Measurements from ENCODE around the gene RNF144A.

RNF144A gene

GRCh38 chr2:6968319-6969100 is 51.3 kb downstream of the RNF144A start:
- in situ Hi-C loops (cut with MboI; ENCODE audit: low sequenced_read_pairs) = no loop called here

DNA sequence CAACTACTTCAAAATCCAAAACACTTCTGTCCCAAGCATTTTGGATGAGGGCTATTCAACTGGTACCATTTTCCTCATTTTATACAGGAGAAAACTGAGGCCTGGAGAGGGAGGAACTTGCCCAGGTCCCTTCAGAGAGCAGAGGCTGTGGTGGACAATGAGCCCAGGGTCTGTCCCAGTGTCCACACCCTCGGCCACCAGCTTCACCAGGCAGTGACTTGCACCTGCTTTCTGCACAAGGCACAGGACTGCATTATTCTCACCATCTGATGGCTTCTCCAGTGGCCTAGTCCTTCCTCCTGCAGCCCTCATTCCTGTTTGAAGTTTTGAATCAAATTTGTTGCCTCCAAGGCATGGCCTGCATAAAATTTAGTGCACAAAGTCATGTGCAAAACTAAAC is 53.3 kb downstream of the RNF144A start:
- in situ Hi-C loops (cut with MboI; ENCODE audit: low sequenced_read_pairs) = no loop called here

DNA sequence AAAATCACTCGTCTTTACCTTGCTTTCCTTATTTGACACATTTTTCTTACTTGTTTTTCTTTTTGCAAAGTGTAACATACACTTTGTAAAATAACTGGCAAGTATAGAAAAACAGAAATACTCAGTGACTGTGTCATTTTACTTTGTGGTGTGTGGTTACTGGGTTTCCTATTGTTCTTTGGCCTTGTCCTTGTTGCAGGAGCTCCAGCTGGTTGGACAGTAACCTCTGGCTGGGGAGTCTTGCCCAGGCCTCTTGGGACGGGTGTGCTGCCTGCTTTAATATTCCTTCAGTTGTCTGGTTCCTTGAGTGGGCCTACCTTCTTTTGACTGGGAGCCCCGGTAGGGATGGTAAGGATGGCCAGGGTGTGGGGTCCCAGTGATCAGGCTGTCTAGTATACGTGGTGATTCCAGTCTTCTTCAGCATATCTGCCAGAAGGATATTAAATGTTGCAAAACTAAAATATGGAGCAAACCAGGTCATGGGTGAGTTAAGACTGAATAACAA is 53.8 kb downstream of the RNF144A start:
- in situ Hi-C loops (cut with MboI; ENCODE audit: low sequenced_read_pairs) = no loop called here

GRCh38 chr2:6971502-6971901 is 54.3 kb downstream of the RNF144A start:
- in situ Hi-C loops (cut with MboI; ENCODE audit: low sequenced_read_pairs) = no loop called here

- in situ Hi-C loops (cut with MboI; ENCODE audit: low sequenced_read_pairs) = no loop called here
Measured at GRCh38 chr2:6972067-6972710, 55.0 kb downstream of the RNF144A start.

- in situ Hi-C loops (cut with MboI; ENCODE audit: low sequenced_read_pairs) = no loop called here
Measured at GRCh38 chr2:6973895-6974545, 56.8 kb downstream of the RNF144A start.

DNA sequence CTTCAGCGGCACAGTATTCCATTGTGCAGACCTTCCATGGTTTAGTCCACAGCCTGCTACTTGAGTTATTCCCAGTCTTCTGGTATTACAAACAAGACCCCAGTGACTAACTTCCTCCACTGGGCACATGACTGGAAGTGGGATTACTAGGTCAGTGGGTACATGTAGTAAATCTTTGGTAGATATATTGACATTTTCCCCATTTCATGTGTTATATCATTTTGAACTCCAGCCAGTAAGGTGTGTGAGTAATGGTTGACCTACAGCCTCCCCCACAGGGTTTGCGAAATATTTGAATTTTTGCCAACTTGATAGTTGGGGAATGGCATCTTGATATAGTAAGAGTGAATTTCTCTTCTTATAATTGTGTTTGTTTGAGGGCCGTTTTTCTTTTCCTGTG is 58.8 kb downstream of the RNF144A start:
- in situ Hi-C loops (cut with MboI; ENCODE audit: low sequenced_read_pairs) = no loop called here

- in situ Hi-C loops (cut with MboI; ENCODE audit: low sequenced_read_pairs) = no loop called here
Measured at GRCh38 chr2:6977113-6977741, 60.0 kb downstream of the RNF144A start.

- in situ Hi-C loops (cut with MboI; ENCODE audit: low sequenced_read_pairs) = no loop called here
Measured at GRCh38 chr2:6977786-6978185, 60.6 kb downstream of the RNF144A start.

DNA sequence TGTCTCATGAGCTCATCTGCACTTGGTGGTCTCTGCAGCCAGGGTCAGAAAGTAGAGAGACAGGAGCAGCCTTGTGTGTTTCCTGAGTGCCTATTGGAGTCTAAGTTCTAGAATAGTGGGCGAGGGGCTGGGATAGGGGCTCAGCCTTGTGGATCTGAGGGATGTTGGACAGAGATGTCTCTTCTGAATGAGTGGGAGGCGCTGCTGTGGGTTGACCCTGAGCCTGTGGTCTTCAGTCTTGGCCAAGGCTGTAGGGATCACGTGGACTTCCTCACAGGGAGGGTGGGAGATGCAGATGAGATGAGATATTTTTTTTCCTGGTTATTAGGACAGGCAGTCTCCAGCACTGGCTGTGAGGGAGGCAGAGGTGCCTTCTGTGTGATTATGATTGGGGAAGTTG is 61.8 kb downstream of the RNF144A start:
- in situ Hi-C loops (cut with MboI; ENCODE audit: low sequenced_read_pairs) = no loop called here

GRCh38 chr2:6982449-6982848 is 65.2 kb downstream of the RNF144A start:
- in situ Hi-C loops (cut with MboI; ENCODE audit: low sequenced_read_pairs) = no loop called here

DNA sequence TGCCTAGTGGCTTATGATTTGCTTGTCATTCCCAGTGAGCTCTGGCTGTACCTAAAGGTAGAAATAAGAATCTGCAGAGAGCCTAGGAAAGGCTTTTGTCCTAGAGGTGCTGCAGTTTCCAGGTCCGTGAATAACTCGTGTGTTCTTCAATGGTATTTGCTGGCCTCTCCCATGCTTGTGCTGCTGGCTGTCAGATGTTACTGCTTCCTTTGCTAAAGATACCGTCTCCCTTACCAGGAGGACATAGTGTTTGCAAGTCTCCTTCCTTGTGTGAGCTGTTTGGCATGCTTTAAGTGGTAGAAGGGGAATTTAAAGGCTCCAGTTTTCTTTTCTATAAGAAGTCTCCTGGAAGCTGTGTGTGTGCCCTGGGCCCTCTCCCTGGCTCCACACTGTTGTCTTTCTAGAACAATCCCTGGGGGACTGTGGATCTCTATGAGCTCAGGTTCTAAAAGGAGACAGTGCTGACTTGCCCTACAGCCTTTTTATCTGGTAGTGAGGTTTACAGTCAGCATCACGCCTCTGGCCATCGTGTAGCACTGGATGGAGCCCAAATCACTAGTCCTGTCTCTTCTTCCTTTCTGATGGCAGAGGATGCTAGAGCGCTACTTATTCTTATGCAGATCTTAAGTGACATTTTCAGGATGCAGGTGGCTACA is 65.8 kb downstream of the RNF144A start:
- in situ Hi-C loops (cut with MboI; ENCODE audit: low sequenced_read_pairs) = no loop called here

DNA sequence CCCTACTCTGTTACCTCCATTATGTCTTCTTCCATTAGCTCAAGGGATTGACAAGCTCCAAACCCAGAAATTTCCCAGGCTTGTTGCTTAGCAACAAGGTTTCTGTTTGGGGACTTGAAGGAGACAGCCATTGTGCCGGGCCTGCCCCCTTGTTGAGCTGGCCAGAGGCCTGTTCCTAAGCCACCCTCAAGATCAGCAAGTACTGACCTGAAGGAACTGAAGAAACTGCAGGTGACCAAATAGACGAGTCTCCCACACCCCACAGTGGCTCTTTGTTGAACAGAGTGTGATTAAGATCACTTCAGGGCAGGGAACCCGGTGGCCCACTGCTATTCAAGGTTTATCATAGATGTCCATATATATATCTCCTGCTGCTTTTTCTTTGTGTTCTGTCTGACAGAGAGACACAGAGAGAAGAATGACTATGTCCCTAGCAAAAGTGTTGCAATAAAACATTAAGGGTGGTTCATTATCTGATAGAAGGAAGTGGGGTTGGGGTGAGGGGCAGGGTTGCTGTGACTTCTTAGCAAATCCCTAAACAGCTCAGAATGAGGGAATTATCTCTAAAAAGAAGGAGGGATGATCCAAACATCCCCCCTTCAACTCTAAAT is 69.2 kb downstream of the RNF144A start:
- in situ Hi-C loops (cut with MboI; ENCODE audit: low sequenced_read_pairs) = no loop called here

DNA sequence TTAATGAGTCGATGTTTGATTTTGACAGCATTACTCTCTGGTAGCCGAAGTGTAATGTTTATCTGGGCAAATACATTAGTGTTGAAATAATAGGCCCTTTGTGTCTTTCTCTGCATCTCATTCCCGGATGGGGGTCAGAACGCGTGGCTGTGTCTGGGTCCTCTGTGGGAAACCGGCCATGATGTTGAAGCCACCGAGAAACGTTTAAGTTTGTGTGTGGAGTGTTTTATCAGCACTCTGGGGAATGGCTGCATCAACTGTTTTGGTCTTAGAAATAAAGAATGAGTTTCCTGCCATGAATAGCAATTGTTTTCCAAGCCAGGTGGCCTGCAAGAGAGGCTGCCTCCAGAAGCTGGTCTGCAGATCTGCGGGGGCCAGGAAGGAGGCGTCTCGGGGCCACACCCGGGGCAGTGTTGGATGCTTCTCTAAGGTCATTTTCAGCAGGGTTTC is 69.7 kb downstream of the RNF144A start:
- in situ Hi-C loops (cut with MboI; ENCODE audit: low sequenced_read_pairs) = no loop called here

DNA sequence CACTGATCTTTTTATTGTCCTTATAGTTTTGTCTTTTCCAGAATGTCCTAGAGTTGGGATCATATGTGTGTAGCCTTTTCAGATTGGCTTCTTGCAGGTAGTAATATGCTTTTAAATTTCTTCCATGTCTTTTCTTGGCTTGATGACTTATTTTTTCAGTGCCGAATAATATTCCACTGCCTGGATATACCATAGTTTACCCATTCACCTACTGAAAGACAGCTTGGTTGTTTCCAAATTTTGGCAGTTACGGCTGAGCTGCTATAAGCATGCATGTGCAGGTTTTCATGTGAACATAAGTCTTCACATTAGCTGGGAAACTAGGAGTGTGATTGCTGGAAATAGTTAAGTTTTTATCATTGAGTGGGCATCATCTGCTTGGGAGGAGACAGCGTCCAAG is 73.7 kb downstream of the RNF144A start:
- in situ Hi-C loops (cut with MboI; ENCODE audit: low sequenced_read_pairs) = no loop called here

DNA sequence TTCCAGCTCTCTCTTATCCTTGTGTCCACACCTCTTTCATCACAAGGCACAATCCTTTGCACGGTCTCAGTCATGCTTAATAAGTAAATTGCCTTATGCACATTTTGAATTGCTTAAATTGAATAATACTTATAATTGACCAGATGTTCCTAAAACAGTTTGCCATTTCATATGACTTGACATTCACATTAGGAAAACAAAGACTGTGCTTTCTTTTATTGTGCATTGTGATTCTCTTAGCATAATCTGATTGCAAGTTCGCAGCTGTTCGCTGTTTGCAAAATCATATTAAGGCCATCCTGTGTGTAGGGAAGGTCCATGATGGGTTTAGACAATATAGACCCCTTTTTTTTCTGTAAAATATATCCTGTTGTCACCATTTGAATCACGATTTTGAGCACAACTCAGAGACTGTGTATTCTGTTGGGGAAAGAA is 75.6 kb downstream of the RNF144A start:
- in situ Hi-C loops (cut with MboI; ENCODE audit: low sequenced_read_pairs) = no loop called here

DNA sequence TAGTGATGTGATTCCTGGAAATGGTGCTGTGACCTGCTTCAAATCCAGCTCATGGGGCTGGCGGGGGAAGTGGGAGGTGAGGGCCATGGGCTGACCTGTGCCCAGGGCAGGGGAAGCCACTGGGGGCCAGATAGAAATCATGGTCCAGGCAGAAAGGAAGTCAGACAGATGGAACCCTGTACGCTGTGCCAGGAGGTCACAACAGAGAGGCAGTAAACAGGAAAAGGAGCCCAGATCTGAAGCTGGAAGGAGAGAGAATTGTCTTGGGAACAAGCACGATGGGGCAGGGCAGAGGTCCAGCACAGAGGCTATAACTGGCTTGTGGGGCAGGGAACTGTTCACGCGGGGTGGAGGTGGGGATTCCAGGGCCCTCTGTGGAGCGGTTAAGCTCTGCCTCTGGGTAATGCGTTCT is 76.0 kb downstream of the RNF144A start:
- in situ Hi-C loops (cut with MboI; ENCODE audit: low sequenced_read_pairs) = no loop called here

DNA sequence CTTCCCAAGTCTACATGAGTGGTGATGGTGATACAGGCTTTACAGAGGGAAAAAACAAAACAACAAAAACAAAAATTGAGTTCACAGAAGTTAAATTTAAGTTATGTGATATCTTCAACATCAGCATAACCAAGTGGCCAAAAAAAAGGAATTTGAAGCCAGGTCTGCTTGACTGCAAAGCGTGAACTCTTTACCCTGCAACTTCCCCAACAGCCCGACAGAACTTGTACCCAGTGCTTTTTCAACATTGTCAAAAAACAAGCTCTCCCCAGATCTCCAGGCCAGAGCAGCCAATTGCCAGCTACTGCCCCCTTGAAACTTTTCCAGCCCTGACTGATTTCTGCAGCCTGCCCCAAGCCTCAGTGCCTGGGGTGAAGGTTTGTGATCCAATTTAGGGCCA is 76.7 kb downstream of the RNF144A start:
- in situ Hi-C loops (cut with MboI; ENCODE audit: low sequenced_read_pairs) = no loop called here

DNA sequence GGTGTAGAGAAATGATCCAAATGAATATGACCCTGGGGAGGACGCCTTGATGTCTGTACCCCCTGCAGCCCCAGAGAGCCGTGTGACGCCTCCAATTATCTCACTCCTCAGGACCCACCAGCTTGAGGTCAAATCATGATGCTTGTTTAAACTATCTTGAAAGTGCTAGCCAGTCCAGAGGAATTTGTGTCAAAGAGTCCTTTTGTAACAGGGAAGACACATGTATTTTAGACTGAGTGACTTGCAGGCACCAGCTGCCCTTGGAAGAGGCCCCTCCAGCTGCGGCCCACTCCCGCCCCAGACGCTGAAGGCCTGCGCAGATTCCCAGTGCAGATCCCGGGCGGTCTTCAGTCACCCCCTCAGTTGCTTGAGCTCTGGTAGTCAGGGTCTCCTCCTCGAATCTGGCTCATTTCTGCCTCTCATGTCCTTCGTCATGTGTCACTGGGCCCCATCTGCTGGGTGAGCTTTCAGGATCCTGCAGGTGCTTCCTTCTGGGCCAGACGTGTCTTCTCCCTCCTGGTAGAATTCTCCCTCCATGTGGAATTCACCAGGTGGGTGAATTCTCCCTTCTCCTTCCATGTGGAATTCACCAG is 77.4 kb downstream of the RNF144A start:
- in situ Hi-C loops (cut with MboI; ENCODE audit: low sequenced_read_pairs) = no loop called here
